HepG2 (cell line): ENCODE results near the gene EXTL2. TPM values are rescaled to one million over a fixed set of nuclear protein-coding genes. Genes with fewer than 3 reads are reported as not detected.

Experiments used
- ATAC-seq: fragments of 200-7000 bp; cut with Tn5 transposase; 3 replicates; pipeline ENCODE4 v1.9.1; 2020; ENCODE audit warnings: mild to moderate bottlenecking, moderate library complexity
- BruUV-seq: library from RNA; stranded (reverse); fragments of 400-500 nt; replicated peaks from 2 replicates; lab custom pipeline; 2021; lab: Mats Ljungman, UMichigan
- CTCF ChIA-PET: fragments of 300-600 bp; formaldehyde crosslinking; extraction: SDS; loops from one replicate; lab custom pipeline; 2021; ENCODE audit warnings: low total read pairs, inconsistent platforms, low intra/inter-chr PET ratio; lab: Yijun Ruan, JAX
- POLR2A ChIA-PET: fragments of 350-600 bp; sonication (Branson Sonifier 250); formaldehyde crosslinking; loops from one replicate; lab custom pipeline; 2020; ENCODE audit warnings: antibody characterized with exemption, inconsistent platforms; lab: Yijun Ruan, JAX
- DNase-seq: peaks from one replicate; pipeline ENCODE4 v3.0.0-alpha.2; 2015; ENCODE audit warnings: low spot score
- FAIRE-seq: peaks from 3 replicates; lab custom pipeline; 2011; peaks lifted over from hg19 to GRCh38; lab: Jason Lieb, UNC
- H2AFZ ChIP-seq: one replicate; pipeline ENCODE4 v1.6.1; 2011; ENCODE audit warnings: low read length, inconsistent platforms
- H3K27ac ChIP-seq: fragments of 300-600 bp; 3 replicates; pipeline ENCODE4 v1.8.0; 2011; ENCODE audit warnings: mixed run types, mild to moderate bottlenecking, mixed read lengths, low read length, inconsistent platforms; ENCODE audit not compliant: insufficient read depth; ENCODE audit errors: extremely low read length
- H3K27me3 ChIP-seq, 2 experiments: fragments of 200-600 bp in 1 of 2; 2 replicates in 1 of 2; 3 replicates in 1 of 2; pipeline versions ENCODE4 v1.6.0 to v1.8.0; 2011; ENCODE audit warnings: low read length in 2 of 2, mild to moderate bottlenecking in 2 of 2, moderate library complexity in 2 of 2, inconsistent platforms in 1 of 2; ENCODE audit not compliant: insufficient read depth in 2 of 2, control insufficient read depth in 1 of 2
- H3K36me3 ChIP-seq, 2 experiments: fragments of 200-600 bp in 1 of 2; replicated peaks in 1 of 2; 2 replicates in 1 of 2; 3 replicates in 1 of 2; pipeline versions ENCODE4 v1.5.1 to v1.8.0; 2011; ENCODE audit warnings: low read length in 2 of 2, inconsistent platforms in 1 of 2; ENCODE audit not compliant: insufficient read depth in 2 of 2, control insufficient read depth in 1 of 2
- H3K4me1 ChIP-seq: 2 replicates; pipeline ENCODE4 v1.5.1; 2012; ENCODE audit warnings: low read length, inconsistent platforms; ENCODE audit not compliant: insufficient read depth
- H3K4me2 ChIP-seq: 2 replicates; pipeline ENCODE4 v1.6.0; 2011; ENCODE audit warnings: low read depth, low read length, inconsistent platforms
- H3K4me3 ChIP-seq, 3 experiments: fragments of 200-600 bp in 1 of 3; sonication (generic), shearing (Covaris generic) in 1 of 3; replicated peaks in 1 of 3; 2 replicates each; pipeline ENCODE4 v1.5.1; 2011 to 2016; ENCODE audit warnings: low read length in 3 of 3, inconsistent platforms in 2 of 3, low read depth in 2 of 3, mild to moderate bottlenecking in 2 of 3, control low read depth in 1 of 3, mixed read lengths in 1 of 3; ENCODE audit not compliant: insufficient read depth in 1 of 3
- H3K79me2 ChIP-seq: one replicate; pipeline ENCODE4 v1.6.1; 2011; ENCODE audit warnings: low read length, inconsistent platforms; ENCODE audit not compliant: insufficient read depth
- H3K9ac ChIP-seq: 2 replicates; pipeline ENCODE4 v1.6.0; 2011; ENCODE audit warnings: mild to moderate bottlenecking, low read depth, low read length, inconsistent platforms; ENCODE audit not compliant: insufficient read depth
- H3K9me3 ChIP-seq: 2 replicates; pipeline ENCODE4 v1.5.1; 2012; ENCODE audit warnings: mild to moderate bottlenecking, low read length
- H4K20me1 ChIP-seq: 2 replicates; pipeline ENCODE4 v1.6.0; 2011; ENCODE audit warnings: inconsistent platforms, mild to moderate bottlenecking, low read length, moderate library complexity; ENCODE audit not compliant: insufficient read depth
- ATF7 ChIP-seq, 2 experiments: fragments of 450-650 bp in 1 of 2; sonication (generic) in 1 of 2; formaldehyde crosslinking in 1 of 2; IDR thresholded peaks; 2 replicates each; pipeline versions ENCODE4 v1.4.0 to v1.6.1; 2016 to 2020; ENCODE audit warnings: antibody characterized with exemption in 1 of 2, mild to moderate bottlenecking in 1 of 2, missing genetic modification reagents in 1 of 2
- CREB1 ChIP-seq, 2 experiments: fragments of 450-650 bp in 1 of 2; IDR thresholded peaks; 2 replicates each; pipeline ENCODE4 v1.6.1; 2016 to 2017; ENCODE audit warnings: control low read depth in 1 of 2, mild to moderate bottlenecking in 1 of 2, missing compliant biosample characterization in 1 of 2, missing genetic modification characterization in 1 of 2
- NFKB2 ChIP-seq: sonication (generic); formaldehyde crosslinking; IDR thresholded peaks from 2 replicates; pipeline ENCODE4 v1.4.0; 2020; ENCODE audit warnings: missing genetic modification reagents, borderline replicate concordance
- SMC3 ChIP-seq: IDR thresholded peaks from 2 replicates; pipeline ENCODE4 v1.6.1; 2011; ENCODE audit warnings: low read length, improper control_type of control experiment
- STAG1 ChIP-seq: sonication (generic); formaldehyde crosslinking; IDR thresholded peaks from 2 replicates; pipeline ENCODE4 v1.4.0; 2020; ENCODE audit warnings: missing genetic modification reagents
- ZBTB3 ChIP-seq: sonication (generic); formaldehyde crosslinking; IDR thresholded peaks from 2 replicates; pipeline ENCODE4 v1.4.0; 2020; ENCODE audit warnings: low read depth, mild to moderate bottlenecking, moderate library complexity, missing genetic modification reagents, borderline replicate concordance
- ZNF547 ChIP-seq: sonication (generic); formaldehyde crosslinking; IDR thresholded peaks from 2 replicates; pipeline ENCODE4 v1.5.1; 2020; ENCODE audit warnings: mild to moderate bottlenecking, missing genetic modification reagents
- WGBS: methylation state at CpG from one replicate; pipeline ENCODE4 v1.1.6; 2017; ENCODE audit warnings: low lambda C conversion rate; 5-methylcytosine and 5-hydroxymethylcytosine counted together
- in situ Hi-C: cut with HindIII; loops from 2 replicates; pipeline ENCODE4 v1.10.0; 2017; ENCODE audit warnings: low pct_unique_long_range_greater_than_20kb; ENCODE audit not compliant: extremely low pct_ligation_motif_present
- intact Hi-C: fragments of 100-400 bp; cut with micrococcal nuclease; formaldehyde crosslinking; loops from one replicate; pipeline ENCODE4 v1.10.0; 2022; ENCODE audit not compliant: unreplicated experiment
- polyA plus RNA-seq, 8 experiments: library from polyadenylated mRNA; depleted of rRNA in 3 of 8; stranded (reverse) in 7 of 8; unstranded in 1 of 8; fragments of >200 nt; fragmentation: Illumina TruSeq in 4 of 8; extraction: Trizol in 4 of 8; gene quantifications; 2 replicates each; pipeline versions ENCODE4 v1.2.1 to v1.2.3, GENCODE V29; 2011 to 2016; ENCODE audit warnings: low read depth in 4 of 8, missing spikeins in 1 of 8, mixed read lengths in 1 of 8; ENCODE audit not compliant: insufficient read depth in 1 of 8
- total RNA-seq, 5 experiments: library from RNA; depleted of rRNA; stranded (reverse); fragments of >200 nt; fragmentation: Illumina TruSeq; extraction: Trizol; gene quantifications; 2 replicates each; pipeline ENCODE4 v1.2.3, GENCODE V29; 2016; ENCODE audit warnings: low read depth in 1 of 5
- TF ChIP-seq, protein P1 (sequence below): sonication (generic); formaldehyde crosslinking; IDR thresholded peaks from 2 replicates; pipeline ENCODE4 v1.5.0; 2020; ENCODE audit warnings: mild to moderate bottlenecking, missing genetic modification reagents, moderate library complexity

The EXTL2 gene
- total and polyA plus RNA-seq, 2 of the 13 experiments (the other 11 are each of a cell fraction or from before 2014, with no cell fraction given): 22.0 to 23.5 TPM

DNA sequence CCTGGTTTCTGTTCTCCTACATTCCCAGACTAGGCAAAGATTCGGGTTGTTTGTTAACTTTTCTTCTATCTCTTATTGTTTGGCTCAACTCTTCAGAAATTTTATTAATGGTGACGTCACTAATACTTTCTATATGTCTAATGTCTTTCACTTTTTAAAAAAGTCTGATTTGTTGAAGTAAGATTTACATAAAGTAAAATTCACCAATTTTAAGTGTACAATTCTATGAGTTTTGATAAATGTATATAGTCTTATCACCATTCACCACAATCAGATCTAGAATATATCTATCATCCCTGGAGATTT is 27.8 kb downstream of the EXTL2 start:
- TF ChIP-seq ATF7 (IDR thresholded peaks at IDR 0.05) (peak; percentile 72), ATF7 (CRISPR knock-in tag; IDR thresholded peaks at IDR 0.05) (no peak), CREB1 (IDR thresholded peaks at IDR 0.05) (peak; percentile 80), CREB1 (CRISPR knock-in tag; IDR thresholded peaks at IDR 0.05) (no peak), ZNF547 (CRISPR knock-in tag) (no peak), ZBTB3 (CRISPR knock-in tag) (no peak)
- in situ Hi-C loops (loop anchor here (5.0 to 25.0 kb wide), 3 partner anchors 262 to 1055 kb away; no protein-coding TSS in a partner anchor), intact Hi-C loops (loop anchor here (1.0 to 5.0 kb wide), 3 partner anchors 261 to 1060 kb away; no protein-coding TSS in a partner anchor)
- 40% methylated on average over 2 of the region's 2 CpGs for WGBS
- Histone ChIP-seq H3K79me2 (no peaks in the 10 kb centered on the region), H3K9ac (no peak overlapping the region), H3K9me3 (no peaks in the 10 kb centered on the region), H3K4me3 (no peak overlapping the region), H4K20me1 (no peaks in the 10 kb centered on the region), H3K27ac (no peak overlapping the region), H3K36me3 (no peaks in the 10 kb centered on the region), H3K4me1 (no peaks in the 10 kb centered on the region), H3K27me3 (no peaks in the 10 kb centered on the region), H3K4me2 (no peak overlapping the region), H2AFZ (no peak overlapping the region)
- ChIA-PET CTCF (interaction anchor here (1.0 to 2.1 kb wide), 2 partner anchors 260 to 403 kb away, joined by 5 to 12 read pairs; no protein-coding TSS in a partner anchor), POLR2A (no interaction called here)
- FAIRE-seq (no peak), DNase-seq (no peak), ATAC-seq (no peak)
- BruUV-seq: no TSS peak

DNA sequence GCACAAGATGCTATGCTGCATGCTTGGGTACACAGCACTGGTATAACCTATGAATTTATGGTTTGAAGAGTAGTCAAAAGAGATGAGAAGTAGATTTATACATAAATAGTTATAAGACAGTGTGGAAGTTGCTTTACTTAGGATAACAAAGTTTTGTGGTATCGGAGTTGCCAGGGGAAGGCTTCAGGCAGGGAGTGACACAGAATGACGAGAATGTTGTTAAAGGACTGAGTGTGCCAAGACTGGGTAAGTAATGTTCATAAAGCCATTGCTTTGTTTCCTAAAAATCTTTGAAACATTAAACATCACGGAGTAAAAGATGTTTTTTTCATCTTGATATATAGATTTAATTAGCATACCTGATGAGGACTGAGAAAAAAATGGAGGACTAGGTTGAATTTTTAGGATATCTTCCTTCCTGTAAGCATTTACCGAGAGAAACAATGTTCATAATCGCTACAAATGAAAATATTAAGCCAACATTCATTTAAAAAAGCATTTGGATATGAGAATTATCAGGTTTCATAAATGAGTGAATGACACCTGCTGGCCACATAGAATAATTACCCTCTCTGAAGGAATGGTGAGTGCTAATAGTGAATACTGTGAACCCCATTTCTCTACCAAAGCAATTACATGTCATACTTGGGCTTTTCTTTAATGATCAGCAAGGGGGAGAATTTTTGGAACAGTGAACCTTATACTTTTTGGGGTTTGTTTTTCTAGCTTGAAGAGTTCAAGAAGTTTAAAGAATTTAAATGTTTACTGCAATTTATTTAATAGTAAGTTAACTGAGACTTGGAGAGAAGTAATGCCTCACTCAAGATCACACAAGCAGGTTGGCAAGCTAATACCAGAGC is 28.4 kb downstream of the EXTL2 start:
- Histone ChIP-seq H3K9ac (no peak overlapping the region), H3K9me3 (no peaks in the 10 kb centered on the region), H3K79me2 (no peaks in the 10 kb centered on the region), H3K4me3 (no peak overlapping the region), H3K4me1 (no peaks in the 10 kb centered on the region), H3K4me2 (no peak overlapping the region), H3K27ac (no peak overlapping the region), H3K27me3 (no peaks in the 10 kb centered on the region), H2AFZ (no peak overlapping the region), H4K20me1 (no peaks in the 10 kb centered on the region), H3K36me3 (no peaks in the 10 kb centered on the region)
- POLR2A ChIA-PET: no interaction called here
- DNase-seq: peak; percentile 10
- FAIRE-seq: no peak
- WGBS: 29% methylated on average over 5 of the region's 5 CpGs
- TF ChIP-seq SMC3 (peak; percentile 40; the same call in 1 of the 2 replicates), STAG1 (peak; percentile 59), NFKB2 (CRISPR knock-in tag) (no peak)
- TF ChIP-seq, protein P1, sequence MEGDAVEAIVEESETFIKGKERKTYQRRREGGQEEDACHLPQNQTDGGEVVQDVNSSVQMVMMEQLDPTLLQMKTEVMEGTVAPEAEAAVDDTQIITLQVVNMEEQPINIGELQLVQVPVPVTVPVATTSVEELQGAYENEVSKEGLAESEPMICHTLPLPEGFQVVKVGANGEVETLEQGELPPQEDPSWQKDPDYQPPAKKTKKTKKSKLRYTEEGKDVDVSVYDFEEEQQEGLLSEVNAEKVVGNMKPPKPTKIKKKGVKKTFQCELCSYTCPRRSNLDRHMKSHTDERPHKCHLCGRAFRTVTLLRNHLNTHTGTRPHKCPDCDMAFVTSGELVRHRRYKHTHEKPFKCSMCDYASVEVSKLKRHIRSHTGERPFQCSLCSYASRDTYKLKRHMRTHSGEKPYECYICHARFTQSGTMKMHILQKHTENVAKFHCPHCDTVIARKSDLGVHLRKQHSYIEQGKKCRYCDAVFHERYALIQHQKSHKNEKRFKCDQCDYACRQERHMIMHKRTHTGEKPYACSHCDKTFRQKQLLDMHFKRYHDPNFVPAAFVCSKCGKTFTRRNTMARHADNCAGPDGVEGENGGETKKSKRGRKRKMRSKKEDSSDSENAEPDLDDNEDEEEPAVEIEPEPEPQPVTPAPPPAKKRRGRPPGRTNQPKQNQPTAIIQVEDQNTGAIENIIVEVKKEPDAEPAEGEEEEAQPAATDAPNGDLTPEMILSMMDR (CRISPR knock-in tag): peak; percentile 62
- no TSS peak for BruUV-seq
- peak; percentile 50; the same call in 1 of the 3 replicates for ATAC-seq
- CTCF ChIA-PET: interaction anchor here (0.8 to 2.1 kb wide), 3 partner anchors 32 to 402 kb away, joined by 3 to 12 read pairs (median 5); no protein-coding TSS in a partner anchor
- intact Hi-C loops: loop anchor here (1.0 to 5.0 kb wide), 3 partner anchors 260 to 1059 kb away; no protein-coding TSS in a partner anchor
- in situ Hi-C loops: loop anchor here (5.0 to 25.0 kb wide), 3 partner anchors 261 to 1054 kb away; no protein-coding TSS in a partner anchor
